Tibial nerve (tissue), 4 donors: Measurements from ENCODE around the gene TMEFF2.

Experiments used
- CTCF ChIP-seq, 5 experiments: fragments of 200-600 bp in 3 of 5; fragments of 450-650 bp in 2 of 5; sonication (generic) in 3 of 5; IDR thresholded peaks; one replicate each; pipeline ENCODE4 v1.5.1; 2016 to 2019; ENCODE audit warnings: antibody characterized with exemption in 5 of 5, mild to moderate bottlenecking in 3 of 5, moderate library complexity in 2 of 5
- EP300 ChIP-seq, 2 donors: sonication (generic); formaldehyde crosslinking; IDR thresholded peaks; one replicate each; pipeline ENCODE4 v1.6.1; 2017; ENCODE audit warnings: antibody characterized with exemption in 2 of 2, mild to moderate bottlenecking in 1 of 2
- POLR2A ChIP-seq, 2 donors: fragments of 450-650 bp; IDR thresholded peaks; one replicate each; pipeline ENCODE4 v1.6.1; 2017; ENCODE audit warnings: antibody characterized with exemption in 2 of 2, mild to moderate bottlenecking in 2 of 2, moderate library complexity in 2 of 2

- no peak for TF ChIP-seq CTCF (IDR thresholded peaks at IDR 0.05)
- TF ChIP-seq POLR2A (IDR thresholded peaks at IDR 0.05), result no peak
- TF ChIP-seq EP300 (IDR thresholded peaks at IDR 0.05), result no peak
These were observed 150.2 kb downstream of the TMEFF2 start for GRCh38 chr2:192044496-192044895.
